ENCODE measurements around the gene NPC1.
"Not testable (repeated sequence)": the region's sequence is repeated elsewhere in the genome, so short reads cannot be mapped to it uniquely, and the experiment has no call there.

Gene NPC1

DNA sequence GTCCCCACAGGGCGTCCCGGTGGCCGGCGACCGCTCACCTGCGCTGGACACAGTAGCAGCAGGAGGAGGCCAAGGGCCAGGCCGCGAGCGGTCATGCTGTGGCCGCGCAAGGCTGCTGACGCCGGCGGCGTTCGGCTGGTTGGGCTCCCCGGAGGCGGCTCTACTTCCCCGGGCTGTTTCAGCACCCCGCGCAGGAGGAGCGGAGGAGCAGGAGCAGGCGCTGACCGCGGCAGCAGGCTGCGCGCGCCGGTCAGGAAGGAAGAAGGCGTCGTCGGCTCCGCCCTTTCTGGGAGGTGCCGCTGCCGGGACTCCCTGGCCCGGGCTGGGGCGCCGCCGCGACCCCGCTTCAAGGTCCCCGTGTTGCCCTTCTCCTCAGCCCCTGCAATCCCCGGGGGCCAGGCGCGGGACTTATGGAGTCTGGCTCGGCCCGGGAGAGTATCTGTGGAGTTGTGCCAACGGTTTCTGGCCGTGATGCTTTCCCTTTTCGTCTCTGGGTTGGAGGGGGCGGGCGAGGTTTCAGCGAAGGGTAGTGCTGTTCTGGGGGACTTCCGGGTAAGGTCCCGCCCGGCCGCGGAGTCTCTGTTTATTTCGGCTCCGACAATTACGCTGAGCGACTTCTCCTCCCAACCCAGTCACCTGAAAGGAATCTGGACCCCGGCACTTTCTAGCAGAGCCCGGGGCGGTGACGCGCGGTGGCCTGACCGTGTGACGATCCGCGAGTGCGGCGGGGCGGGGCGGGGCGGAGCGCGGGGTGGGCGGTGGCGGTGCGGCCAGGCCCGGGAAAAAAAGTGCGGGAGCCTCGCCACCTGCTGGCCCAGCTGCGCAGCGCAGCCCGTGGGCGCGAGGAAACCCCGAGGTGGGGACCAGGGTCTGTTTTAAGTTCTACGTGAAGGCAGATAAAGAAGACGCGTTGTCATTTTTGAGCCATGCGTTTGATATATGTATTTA, at the start of gene NPC1:
Gene NPC1, minus strand, starts transcription at position 258 of the 948 bp plus-strand sequence. Its CDS starts 163 bp downstream, at position 95.
- DNase-seq = peak; percentile 81 to 89 (median 84)

GRCh38 chr18:23636071-23636399, 49.7 kb upstream of the NPC1 start:
- DNase-seq = no peak

DNA sequence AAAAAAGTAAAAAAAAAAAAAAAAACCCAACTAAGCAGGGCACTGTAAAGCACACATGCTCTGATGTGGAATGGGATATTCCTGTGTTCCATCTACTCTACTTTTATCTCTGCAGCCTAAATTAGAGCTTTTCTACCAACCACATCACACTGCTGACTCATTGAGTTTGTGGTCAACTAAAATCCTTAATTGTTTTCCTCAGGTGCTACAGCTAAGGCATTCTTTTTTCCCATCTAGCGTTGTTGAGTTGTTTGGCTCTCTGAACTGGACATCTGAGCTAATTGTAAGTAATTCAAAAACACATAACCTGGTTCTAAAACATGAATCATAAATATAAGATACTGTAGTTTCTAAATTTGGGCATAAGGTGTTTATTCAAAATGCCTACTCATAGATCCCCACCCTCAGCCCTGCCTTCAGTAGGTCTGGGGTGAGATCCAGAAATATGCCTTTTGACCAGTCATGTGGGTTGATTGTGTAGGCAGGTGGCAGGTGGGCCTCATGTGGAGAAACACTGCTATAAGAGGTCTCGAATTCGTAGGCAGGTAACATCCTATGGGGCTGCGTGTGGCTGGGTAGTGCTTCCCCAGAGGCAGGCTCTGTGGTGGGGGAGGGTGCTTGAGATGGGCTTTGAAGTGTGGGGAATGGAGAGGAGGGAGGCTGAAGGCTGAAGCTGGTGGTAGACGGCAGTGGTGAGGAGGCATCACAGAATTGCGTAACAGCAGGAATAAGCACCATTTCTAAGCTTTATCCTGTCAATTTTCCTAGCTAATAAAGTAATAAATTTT, 49.2 kb upstream of the NPC1 start:
- DNase-seq = no peak

DNA sequence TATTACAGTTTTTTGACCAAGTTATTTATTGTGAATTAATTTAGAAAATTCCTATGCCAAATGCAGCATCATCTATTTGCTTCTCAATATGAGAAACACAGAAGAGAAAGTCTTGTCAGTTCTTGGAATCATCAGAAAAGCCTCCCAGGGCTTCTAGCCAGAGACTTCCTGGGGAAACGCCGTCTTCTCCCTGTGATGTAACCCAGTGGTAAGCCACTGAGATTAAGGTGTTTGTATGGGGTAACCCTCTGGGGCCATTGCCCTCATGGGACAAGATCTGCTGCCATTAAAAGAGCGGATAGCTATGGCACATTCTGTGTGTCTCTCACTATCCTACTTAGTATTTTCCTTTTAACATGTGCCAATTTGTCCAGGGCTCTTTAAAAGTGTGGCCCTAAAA, 48.4 kb upstream of the NPC1 start:
- DNase-seq = no peak

DNA sequence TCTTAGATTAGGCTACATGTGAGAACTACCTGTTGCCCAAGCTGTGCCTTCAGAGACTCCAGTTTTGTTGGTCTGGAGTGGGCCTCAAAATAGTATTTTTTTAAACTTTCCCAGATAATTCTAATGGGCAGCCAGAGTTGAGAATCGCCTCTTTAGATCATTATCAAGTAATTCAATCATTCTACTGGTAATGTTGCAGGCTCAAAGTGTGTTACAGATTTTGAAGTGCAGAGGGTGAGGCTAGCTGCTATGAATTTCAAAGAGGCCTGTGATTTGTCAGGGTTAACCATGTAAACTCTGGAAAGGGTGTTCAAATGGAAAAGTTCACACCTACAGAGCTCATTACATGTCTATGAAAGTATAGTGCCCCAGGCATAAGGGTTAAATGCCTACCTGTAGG, 46.3 kb upstream of the NPC1 start:
- DNase-seq = no peak

GRCh38 chr18:23631746-23632145, 45.4 kb upstream of the NPC1 start:
- no peak for DNase-seq

GRCh38 chr18:23631312-23631711, 45.0 kb upstream of the NPC1 start:
- no peak for DNase-seq

GRCh38 chr18:23629444-23629946, 43.2 kb upstream of the NPC1 start:
- DNase-seq = no peak

DNA sequence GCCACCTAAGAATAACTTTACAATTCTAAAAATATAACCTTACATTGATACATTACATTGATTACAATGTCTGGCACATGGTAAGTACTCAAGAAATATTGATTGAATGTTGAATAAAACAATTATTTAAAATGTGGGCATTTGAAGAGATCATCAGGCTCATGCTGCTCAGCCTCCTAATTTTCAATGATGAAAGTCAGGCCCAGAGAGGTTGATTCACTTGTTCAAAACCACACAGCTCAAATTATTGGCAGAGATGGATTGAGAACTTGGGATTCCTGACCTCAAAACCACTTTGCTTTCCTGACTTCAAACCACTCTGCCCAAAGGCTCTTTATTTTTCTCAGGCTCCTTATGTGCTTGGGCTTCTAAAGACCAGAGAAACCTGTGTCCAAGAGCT, 41.7 kb upstream of the NPC1 start:
- no peak for DNase-seq

DNA sequence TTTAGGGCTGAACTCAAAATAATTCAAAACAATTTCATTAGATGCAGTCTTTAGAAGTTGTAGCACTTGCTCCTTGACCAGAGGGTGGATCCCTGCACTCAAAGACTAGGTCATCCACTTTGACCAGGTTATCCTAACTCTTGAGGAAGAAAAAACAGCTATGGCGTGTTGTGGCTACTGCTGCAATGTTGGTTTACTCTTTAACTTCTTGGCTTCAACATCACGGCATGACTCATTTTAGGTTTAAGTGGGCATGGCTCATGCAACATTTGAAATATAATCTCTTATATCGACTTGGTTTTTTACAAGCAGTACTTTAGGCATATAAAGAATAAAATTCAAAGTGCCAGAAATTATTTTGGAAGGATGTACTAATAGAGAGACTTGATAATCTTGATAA, 41.0 kb upstream of the NPC1 start:
- no peak for DNase-seq

DNA sequence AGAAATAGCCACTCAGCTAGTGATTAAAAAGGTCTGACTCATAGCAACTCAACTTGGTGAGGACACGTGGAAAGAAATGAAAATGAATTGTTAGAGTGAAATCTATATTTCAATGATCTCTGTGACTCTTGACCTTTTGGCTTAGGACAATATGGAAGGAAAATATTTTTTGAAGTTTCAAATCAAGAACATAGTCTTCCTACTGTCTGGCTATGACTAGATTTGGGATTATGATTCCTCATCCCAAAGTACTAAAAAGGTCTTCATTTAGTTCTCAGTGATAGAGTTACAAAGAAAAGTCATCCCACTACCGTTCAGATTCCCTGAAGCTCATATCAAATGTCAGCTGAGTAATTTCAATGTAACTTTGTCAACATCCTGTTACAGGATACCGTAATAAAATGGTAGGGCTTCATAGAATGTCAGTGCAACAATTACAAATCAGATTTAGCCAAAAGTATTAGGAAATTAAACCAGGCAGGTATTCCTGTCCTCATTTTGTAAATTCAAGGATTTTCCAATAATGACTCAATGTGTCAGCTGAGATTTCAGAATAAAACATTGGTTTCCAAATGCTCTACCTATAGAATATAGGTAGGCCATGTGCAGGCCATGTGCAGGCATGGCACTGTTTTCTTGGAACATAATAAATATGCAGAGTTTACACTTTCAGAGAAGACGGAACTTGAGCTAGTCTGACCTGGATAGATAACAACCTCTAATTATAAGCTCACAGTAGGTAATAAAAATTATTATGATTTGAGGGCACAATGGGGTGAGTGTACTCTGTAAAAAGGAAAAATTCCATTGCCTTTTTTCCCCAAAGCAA, 40.4 kb upstream of the NPC1 start:
- DNase-seq = no peak

DNA sequence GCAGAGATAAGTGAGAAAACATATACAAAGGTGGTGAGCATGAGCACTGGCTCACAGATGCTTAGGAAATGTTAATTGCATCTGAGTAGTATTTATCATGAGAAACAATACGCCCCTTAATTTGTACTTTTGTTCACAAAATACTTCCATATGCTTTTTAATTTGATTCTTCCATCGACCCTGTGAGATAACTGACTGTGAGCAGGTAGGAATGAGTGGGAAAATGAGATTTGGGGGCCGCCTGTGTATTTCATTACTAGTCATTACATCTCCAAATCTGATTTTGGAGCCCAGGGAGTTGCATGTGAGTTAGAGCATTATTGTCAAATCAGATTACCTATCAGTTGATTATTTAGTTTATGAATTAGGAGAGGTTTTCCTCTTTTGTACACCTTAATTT, 36.7 kb upstream of the NPC1 start:
- DNase-seq = no peak

DNA sequence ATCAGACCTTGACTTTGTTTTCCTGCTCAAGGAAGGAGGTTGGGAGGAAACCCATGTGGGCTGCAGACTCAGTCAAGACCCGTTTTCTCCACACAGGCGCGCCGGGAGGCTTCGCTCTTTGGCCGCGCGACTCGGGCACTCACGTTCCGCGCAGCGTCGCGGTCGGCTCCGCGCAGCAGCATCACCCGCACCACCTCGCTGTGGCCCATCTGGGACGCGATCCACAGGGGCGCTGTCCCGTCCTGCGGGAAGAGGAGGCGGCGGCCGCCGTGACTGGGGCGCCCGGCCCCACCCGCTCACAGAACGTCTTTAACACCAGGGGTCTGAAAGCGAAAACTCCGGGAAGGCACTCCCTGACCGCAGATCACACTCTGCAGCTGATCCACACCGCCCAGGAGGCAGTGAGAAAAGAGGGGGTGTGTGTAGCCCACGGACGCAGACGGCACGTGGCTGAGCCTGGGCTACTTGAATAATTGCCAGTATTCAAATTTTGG, 33.1 kb upstream of the NPC1 start:
- no peak for DNase-seq

DNA sequence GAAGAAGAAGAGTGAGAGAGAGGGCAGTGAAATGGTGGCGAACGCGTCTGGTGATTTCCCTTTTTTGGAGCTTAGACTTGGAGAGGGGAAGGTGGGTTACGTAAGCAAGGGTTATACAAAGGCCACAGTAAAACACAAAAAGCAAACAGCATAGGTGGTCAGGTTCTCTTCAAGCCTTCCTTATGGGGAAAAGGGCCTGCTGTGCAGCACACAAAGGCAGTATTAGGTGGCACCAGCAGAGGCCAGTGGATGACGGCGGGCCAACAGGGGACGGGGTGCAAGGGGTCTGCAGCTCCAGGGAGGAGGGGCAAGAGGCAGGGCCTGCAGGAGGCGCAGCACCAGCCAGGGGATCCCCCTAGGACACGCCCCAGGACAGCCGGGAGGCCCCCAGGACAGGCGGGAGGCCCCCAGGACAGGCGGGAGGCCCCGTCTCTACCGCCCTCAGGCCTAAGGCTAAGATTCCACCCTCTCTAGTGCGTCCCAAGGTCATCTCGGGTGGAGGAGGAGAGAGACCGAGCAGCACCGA, 32.6 kb upstream of the NPC1 start:
- no peak for DNase-seq

DNA sequence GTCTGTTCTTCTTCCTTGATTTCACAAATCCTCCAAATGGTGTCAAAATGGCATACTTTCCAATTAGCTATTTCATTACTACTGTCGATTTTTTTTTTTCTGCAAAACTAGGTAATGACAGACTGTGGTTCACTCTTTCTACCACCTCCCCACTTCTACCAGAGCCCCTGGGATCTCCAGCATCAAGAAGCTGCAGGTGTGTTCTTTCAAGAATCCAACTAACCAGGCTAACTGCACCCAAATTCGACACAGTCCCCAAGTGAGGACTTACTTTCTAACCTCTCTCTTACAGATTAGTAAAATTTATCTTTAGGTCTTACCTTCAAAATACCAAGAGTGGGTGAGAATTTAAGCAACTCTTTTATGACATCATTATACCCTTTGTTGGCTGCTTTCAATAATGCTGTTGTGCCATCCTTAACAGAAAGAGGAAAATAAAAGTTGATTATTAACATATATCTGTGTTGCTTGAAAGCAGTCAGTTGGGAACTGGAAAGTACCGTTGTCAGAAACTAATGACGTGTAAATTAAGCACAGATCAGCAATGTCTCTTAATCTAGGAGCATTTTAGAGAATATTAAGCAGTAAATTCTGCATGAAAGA, 31.2 kb upstream of the NPC1 start:
- no peak for DNase-seq

- DNase-seq = no peak
Measured at GRCh38 chr18:23616258-23616657, 30.0 kb upstream of the NPC1 start.

DNA sequence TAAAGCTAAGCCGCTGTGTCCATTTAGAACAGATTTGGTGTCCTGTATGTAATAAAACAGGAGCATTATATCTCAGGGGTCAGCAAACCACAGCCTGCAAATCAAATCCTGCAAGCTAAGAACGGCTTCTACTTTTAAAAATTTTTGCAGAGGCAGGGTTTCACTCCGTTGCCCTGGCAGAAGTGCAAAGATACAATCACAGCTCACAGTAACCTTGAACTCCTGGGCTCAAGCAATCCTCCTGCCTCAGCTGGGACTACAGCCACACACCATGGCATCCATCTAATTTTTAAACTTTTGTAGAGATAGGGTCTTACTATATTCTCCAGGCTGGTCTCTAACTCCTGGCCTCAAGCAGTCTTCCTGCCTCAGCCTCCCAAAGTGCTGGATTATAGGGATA, 28.6 kb upstream of the NPC1 start:
- no peak for DNase-seq

DNA sequence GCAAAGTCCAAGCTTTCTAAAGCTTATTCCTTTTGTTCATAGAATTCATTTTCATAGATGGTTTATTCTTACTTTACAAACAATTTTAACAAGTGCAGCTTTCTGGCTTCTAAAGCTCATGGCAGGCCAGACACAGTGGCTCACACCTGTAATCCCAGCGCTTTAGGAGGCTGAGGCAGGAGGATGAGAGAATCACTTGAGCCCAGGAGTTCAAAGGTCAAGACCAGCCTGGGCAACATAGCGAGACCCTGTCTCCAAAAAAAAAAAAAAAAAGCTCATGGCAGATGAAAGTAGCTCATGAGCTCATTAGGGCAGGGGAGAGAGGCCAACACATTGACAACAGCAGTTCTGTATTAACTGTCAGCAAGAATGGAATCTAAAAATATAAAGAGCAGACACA, 28.1 kb upstream of the NPC1 start:
- DNase-seq = no peak

GRCh38 chr18:23613091-23613475, 26.8 kb upstream of the NPC1 start:
- not testable (repeated sequence) for DNase-seq

GRCh38 chr18:23612434-23613090, 26.3 kb upstream of the NPC1 start:
- DNase-seq = no peak

DNA sequence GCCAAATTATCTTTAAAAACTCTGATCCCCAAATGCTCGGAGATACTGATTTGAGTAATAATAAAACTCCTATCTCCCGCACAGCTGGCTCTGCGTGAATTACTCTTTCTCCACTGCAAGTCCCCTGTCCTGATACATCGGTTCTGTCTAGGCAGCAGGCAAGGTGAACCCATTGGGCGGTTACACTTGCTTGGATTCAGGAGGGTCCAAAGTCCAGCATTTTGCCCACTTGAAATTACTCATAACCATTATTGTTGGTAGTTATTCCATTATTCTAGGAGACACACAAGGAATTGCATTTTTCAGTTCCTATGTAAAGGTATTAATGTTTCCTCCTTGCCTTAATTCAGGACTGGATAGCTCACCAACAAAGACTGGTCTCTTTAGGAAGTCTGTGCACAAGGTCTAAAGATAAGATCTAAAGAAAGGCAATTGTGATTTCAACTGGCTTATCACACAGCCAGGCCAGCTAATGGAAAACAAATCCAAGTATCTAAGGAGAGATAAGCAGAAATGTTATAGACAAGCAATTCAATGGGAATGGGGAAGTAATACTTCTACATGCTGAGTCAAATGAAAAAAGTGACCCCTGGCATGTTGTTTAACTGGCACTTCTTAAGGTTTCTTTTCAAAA, 23.2 kb upstream of the NPC1 start:
- no peak for DNase-seq
